SK-N-SH (cell line): ENCODE measurements around the gene CNTFR. TPM values are rescaled to one million over a fixed set of nuclear protein-coding genes. Genes with fewer than 3 reads are reported as not detected.

Experiments used
- CTCF ChIA-PET: fragments of 300-600, 350-600 bp; formaldehyde crosslinking; extraction: SDS; loops from one replicate; lab custom pipeline; 2021; lab: Yijun Ruan, JAX
- POLR2A ChIA-PET: fragments of 350-600 bp; sonication (Branson Sonifier 250); formaldehyde crosslinking; extraction: SDS; loops from one replicate; lab custom pipeline; 2020; ENCODE audit warnings: antibody characterized with exemption, inconsistent platforms; lab: Yijun Ruan, JAX
- DNase-seq: peaks from one replicate; pipeline ENCODE4 v3.0.0; 2012
- H2AFZ ChIP-seq: fragments of 200-600 bp; sonication (generic); 2 replicates; pipeline ENCODE4 v1.8.1; 2016; ENCODE audit warnings: antibody characterized with exemption, mild to moderate bottlenecking, low read depth
- H3F3A ChIP-seq: fragments of 200-600 bp; sonication (generic); replicated peaks from 2 replicates; pipeline ENCODE3; 2016; ENCODE audit warnings: antibody characterized with exemption, mild to moderate bottlenecking; ENCODE audit not compliant: insufficient read depth
- H3K27ac ChIP-seq, 2 experiments: fragments of 200-500 bp in 1 of 2; fragments of 200-600 bp in 1 of 2; sonication (Bioruptor generic) in 1 of 2; sonication (generic), shearing (Covaris generic) in 1 of 2; 2 replicates each; pipeline versions ENCODE4 v1.5.1 to v1.6.1; 2014 to 2016; ENCODE audit warnings: low read depth in 2 of 2, inconsistent platforms in 1 of 2, low read length in 1 of 2, mild to moderate bottlenecking in 1 of 2, mixed read lengths in 1 of 2
- H3K27me3 ChIP-seq: fragments of 200-600 bp; sonication (generic), shearing (Covaris generic); 2 replicates; pipeline ENCODE4 v1.6.1; 2016; ENCODE audit warnings: mixed run types; ENCODE audit not compliant: insufficient read depth
- H3K36me3 ChIP-seq, 2 experiments: fragments of 200-500 bp in 1 of 2; fragments of 200-600 bp in 1 of 2; sonication (Bioruptor generic) in 1 of 2; sonication (generic) in 1 of 2; replicated peaks in 1 of 2; 2 replicates each; pipeline versions ENCODE3 to v1.5.1; 2014 to 2016; ENCODE audit warnings: low read length in 1 of 2, mild to moderate bottlenecking in 1 of 2; ENCODE audit not compliant: insufficient read depth in 2 of 2, control insufficient read depth in 1 of 2
- H3K4me1 ChIP-seq, 2 experiments: fragments of 200-500 bp in 1 of 2; fragments of 200-600 bp in 1 of 2; sonication (Bioruptor generic) in 1 of 2; sonication (generic), shearing (Covaris generic) in 1 of 2; 2 replicates each; pipeline versions ENCODE4 v1.5.1 to v1.6.1; 2014 to 2016; ENCODE audit warnings: low read depth in 1 of 2, low read length in 1 of 2, mixed run types in 1 of 2; ENCODE audit not compliant: insufficient read depth in 2 of 2, control insufficient read depth in 1 of 2
- H3K4me2 ChIP-seq: fragments of 200-600 bp; sonication (generic), shearing (Covaris generic); 2 replicates; pipeline ENCODE4 v1.6.1; 2017; ENCODE audit warnings: mixed run types
- H3K4me3 ChIP-seq, 2 experiments: fragments of 200-500 bp in 1 of 2; fragments of 200-600 bp in 1 of 2; sonication (Bioruptor generic) in 1 of 2; sonication (generic), shearing (Covaris generic) in 1 of 2; 2 replicates each; pipeline versions ENCODE4 v1.5.1 to v1.8.1; 2014 to 2016; ENCODE audit warnings: low read depth in 2 of 2, inconsistent platforms in 1 of 2, low read length in 1 of 2, mild to moderate bottlenecking in 1 of 2, mixed read lengths in 1 of 2, moderate library complexity in 1 of 2
- H3K79me2 ChIP-seq: fragments of 200-600 bp; sonication (generic); 2 replicates; pipeline ENCODE4 v1.8.1; 2017; ENCODE audit warnings: mild to moderate bottlenecking; ENCODE audit not compliant: insufficient read depth
- H3K9ac ChIP-seq: fragments of 200-600 bp; sonication (generic); 2 replicates; pipeline ENCODE4 v1.6.1; 2017; ENCODE audit warnings: mixed run types
- H3K9me2 ChIP-seq: fragments of 200-600 bp; sonication (generic); 2 replicates; pipeline ENCODE4 v1.6.1; 2017; ENCODE audit warnings: mixed run types
- H3K9me3 ChIP-seq: fragments of 200-600 bp; sonication (generic); 2 replicates; pipeline ENCODE4 v1.6.1; 2017; ENCODE audit warnings: mixed run types, mild to moderate bottlenecking, moderate library complexity
- H4K20me1 ChIP-seq: fragments of 200-600 bp; sonication (generic); 2 replicates; pipeline ENCODE4 v1.6.1; 2017; ENCODE audit warnings: mild to moderate bottlenecking, mixed run types; ENCODE audit not compliant: insufficient read depth
- EZH2phosphoT487 ChIP-seq: fragments of 200-600 bp; sonication (generic); IDR thresholded peaks from 2 replicates; pipeline ENCODE4 v1.6.1; 2017; ENCODE audit warnings: low read depth, mixed run types, mild to moderate bottlenecking, antibody characterized with exemption, moderate library complexity, borderline replicate concordance
- FOXM1 ChIP-seq: IDR thresholded peaks from 2 replicates; pipeline ENCODE4 v1.4.0; 2012; ENCODE audit warnings: low read depth, mild to moderate bottlenecking
- GATA2 ChIP-seq: sonication (generic); formaldehyde crosslinking; IDR thresholded peaks from 2 replicates; pipeline ENCODE4 v1.5.0; 2020; ENCODE audit warnings: mild to moderate bottlenecking, missing genetic modification reagents
- IRF3 ChIP-seq: fragments of 150-350 bp; IDR thresholded peaks from 2 replicates; pipeline ENCODE4 v1.6.1; 2016; ENCODE audit warnings: mild to moderate bottlenecking, low read depth, low read length
- MXI1 ChIP-seq: IDR thresholded peaks from 2 replicates; pipeline ENCODE4 v1.6.1; 2012; ENCODE audit warnings: mild to moderate bottlenecking, low read depth, low read length, improper control_type of control experiment
- NRF1 ChIP-seq: IDR thresholded peaks from 2 replicates; pipeline ENCODE4 v1.6.1; 2012; ENCODE audit warnings: low read depth, mild to moderate bottlenecking, low read length
- RAD21 ChIP-seq: IDR thresholded peaks from 2 replicates; pipeline ENCODE4 v1.6.1; 2012; ENCODE audit warnings: mild to moderate bottlenecking, low read length
- RCOR1 ChIP-seq: fragments of 150-350 bp; IDR thresholded peaks from 2 replicates; pipeline ENCODE4 v1.6.1; 2017; ENCODE audit warnings: antibody characterized with exemption, low read length
- RFX5 ChIP-seq: IDR thresholded peaks from 2 replicates; pipeline ENCODE4 v1.6.1; 2012; ENCODE audit warnings: mild to moderate bottlenecking, improper control_type of control experiment, low read length
- SIN3A ChIP-seq: IDR thresholded peaks from 2 replicates; pipeline ENCODE4 v1.6.1; 2012; ENCODE audit warnings: low read depth, mild to moderate bottlenecking, low read length, moderate library complexity, borderline replicate concordance
- SMC3 ChIP-seq: IDR thresholded peaks from 2 replicates; pipeline ENCODE4 v1.6.1; 2012; ENCODE audit warnings: low read depth, low read length, improper control_type of control experiment
- TCF12 ChIP-seq: IDR thresholded peaks from 2 replicates; pipeline ENCODE4 v1.4.0; 2012
- TEAD4 ChIP-seq: IDR thresholded peaks from 2 replicates; pipeline ENCODE4 v1.4.0; 2012; ENCODE audit warnings: mild to moderate bottlenecking, borderline replicate concordance; ENCODE audit not compliant: insufficient read depth
- USF1 ChIP-seq: IDR thresholded peaks from 2 replicates; pipeline ENCODE4 v1.4.0; 2012; ENCODE audit warnings: low read depth, borderline replicate concordance
- USF2 ChIP-seq: fragments of 150-350 bp; IDR thresholded peaks from 2 replicates; pipeline ENCODE4 v1.6.1; 2017; ENCODE audit warnings: antibody characterized with exemption, low read length, low read depth, borderline replicate concordance
- WGBS: methylation state at CpG from one replicate; pipeline ENCODE4 v1.1.6; 2017; ENCODE audit warnings: low lambda C conversion rate; 5-methylcytosine and 5-hydroxymethylcytosine counted together
- polyA plus RNA-seq, 3 experiments: library from polyadenylated mRNA; depleted of rRNA; stranded (reverse); fragments of >200 nt; gene quantifications; 2 replicates each; pipeline ENCODE4 v1.2.3, GENCODE V29; 2012
- TF ChIP-seq, protein P1 (sequence below): IDR thresholded peaks from 2 replicates; pipeline ENCODE4 v1.6.1; 2012; ENCODE audit warnings: mild to moderate bottlenecking, low read depth, low read length, moderate library complexity

The CNTFR gene
- polyA plus RNA-seq, 1 of the 3 experiments (the other 2 are of a cell fraction) = 1.8 TPM

- Histone ChIP-seq H3F3A (no peaks in the 10 kb centered on the region), H3K27ac (no peak overlapping the region), H3K4me3 (no peak overlapping the region), H3K27me3 (no peaks in the 10 kb centered on the region; the same call in 1 of the 2 replicates), H3K4me1 (peaks cover 0 to 4% of the 10 kb centered on the region in 2 experiments; a peak in 1 of 4 replicates), H3K36me3 (no peaks in the 10 kb centered on the region), H3K9ac (no peak overlapping the region), H3K79me2 (no peaks in the 10 kb centered on the region), H3K9me2 (no peaks in the 10 kb centered on the region), H4K20me1 (no peaks in the 10 kb centered on the region), H2AFZ (no peak overlapping the region), H3K4me2 (no peak overlapping the region), H3K9me3 (no peaks in the 10 kb centered on the region)
- CTCF ChIA-PET = interaction anchor here (1.0 to 9.5 kb wide), 5 partner anchors 40 to 104 kb away, joined by 4 to 114 read pairs (median 11); no protein-coding TSS in a partner anchor
- 52% methylated on average over 4 of the region's 5 CpGs for WGBS
- TF ChIP-seq USF2 = no peak
- TF ChIP-seq EZH2phosphoT487 = no peak
- TF ChIP-seq IRF3 = no peak
- TF ChIP-seq NRF1 = no peak
- no peak for TF ChIP-seq USF1
- TF ChIP-seq MXI1 = no peak
- TF ChIP-seq TEAD4 = no peak
- TF ChIP-seq TCF12 = no peak
- TF ChIP-seq RCOR1 = no peak
- TF ChIP-seq FOXM1 = no peak
- TF ChIP-seq GATA2 (CRISPR knock-in tag) = no peak
- TF ChIP-seq, protein P1, sequence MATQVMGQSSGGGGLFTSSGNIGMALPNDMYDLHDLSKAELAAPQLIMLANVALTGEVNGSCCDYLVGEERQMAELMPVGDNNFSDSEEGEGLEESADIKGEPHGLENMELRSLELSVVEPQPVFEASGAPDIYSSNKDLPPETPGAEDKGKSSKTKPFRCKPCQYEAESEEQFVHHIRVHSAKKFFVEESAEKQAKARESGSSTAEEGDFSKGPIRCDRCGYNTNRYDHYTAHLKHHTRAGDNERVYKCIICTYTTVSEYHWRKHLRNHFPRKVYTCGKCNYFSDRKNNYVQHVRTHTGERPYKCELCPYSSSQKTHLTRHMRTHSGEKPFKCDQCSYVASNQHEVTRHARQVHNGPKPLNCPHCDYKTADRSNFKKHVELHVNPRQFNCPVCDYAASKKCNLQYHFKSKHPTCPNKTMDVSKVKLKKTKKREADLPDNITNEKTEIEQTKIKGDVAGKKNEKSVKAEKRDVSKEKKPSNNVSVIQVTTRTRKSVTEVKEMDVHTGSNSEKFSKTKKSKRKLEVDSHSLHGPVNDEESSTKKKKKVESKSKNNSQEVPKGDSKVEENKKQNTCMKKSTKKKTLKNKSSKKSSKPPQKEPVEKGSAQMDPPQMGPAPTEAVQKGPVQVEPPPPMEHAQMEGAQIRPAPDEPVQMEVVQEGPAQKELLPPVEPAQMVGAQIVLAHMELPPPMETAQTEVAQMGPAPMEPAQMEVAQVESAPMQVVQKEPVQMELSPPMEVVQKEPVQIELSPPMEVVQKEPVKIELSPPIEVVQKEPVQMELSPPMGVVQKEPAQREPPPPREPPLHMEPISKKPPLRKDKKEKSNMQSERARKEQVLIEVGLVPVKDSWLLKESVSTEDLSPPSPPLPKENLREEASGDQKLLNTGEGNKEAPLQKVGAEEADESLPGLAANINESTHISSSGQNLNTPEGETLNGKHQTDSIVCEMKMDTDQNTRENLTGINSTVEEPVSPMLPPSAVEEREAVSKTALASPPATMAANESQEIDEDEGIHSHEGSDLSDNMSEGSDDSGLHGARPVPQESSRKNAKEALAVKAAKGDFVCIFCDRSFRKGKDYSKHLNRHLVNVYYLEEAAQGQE = no peak
- no peak for TF ChIP-seq RAD21
- no peak for TF ChIP-seq SMC3
- TF ChIP-seq SIN3A = no peak
- no peak for TF ChIP-seq RFX5
- POLR2A ChIA-PET = no interaction called here
- DNase-seq = no peak
Measured at GRCh38 chr9:34507556-34507955, 82.0 kb downstream of the CNTFR start.
